ENCODE results near the gene NUDT7. TPM values are rescaled to one million over a fixed set of nuclear protein-coding genes. Genes with fewer than 3 reads are reported as not detected.

The NUDT7 gene
- polyA plus RNA-seq, 3 donors: 4.2 to 6.1 (median 5.0) TPM

DNA sequence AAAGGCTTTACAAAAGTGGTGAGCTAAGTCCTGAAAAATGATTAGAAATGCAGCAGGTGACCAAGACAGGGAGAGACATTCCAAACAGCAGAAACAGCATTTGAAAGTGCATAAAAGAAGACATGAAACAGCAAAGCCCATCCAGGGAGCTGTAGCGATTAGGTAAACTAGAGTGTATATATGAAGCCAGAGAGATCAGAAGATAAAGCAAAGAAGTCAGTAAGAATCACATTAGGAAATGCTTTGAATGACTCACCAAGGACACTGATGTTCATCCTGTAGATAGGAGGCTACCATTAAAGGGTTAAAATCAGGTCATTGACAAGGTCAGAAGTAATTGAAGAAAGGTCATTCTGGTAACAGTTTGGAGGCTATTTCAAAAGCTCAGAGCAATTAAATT, 38.5 kb downstream of the NUDT7 start:
- Histone ChIP-seq H3K4me3 (replicated peaks in 1 of 3; ENCODE audit: low read depth in 2 of 3, low read length in 3 of 3) (no peak overlapping the region), H2AFZ (ENCODE audit: insufficient read depth, low read depth, low read length, poor library complexity, severe bottlenecking) (no peak overlapping the region), H3K9me3 (replicated peaks in 1 of 2; ENCODE audit: control insufficient read depth in 1 of 2, insufficient read depth in 1 of 2, low read length in 2 of 2) (no peaks in the 10 kb centered on the region), H3K4me2 (replicated peaks; ENCODE audit: extremely low read depth, low read length, poor library complexity, severe bottlenecking) (no peak overlapping the region), H3K36me3 (replicated peaks in 1 of 2; ENCODE audit: control insufficient read depth in 1 of 2, insufficient read depth in 2 of 2, low read length in 2 of 2) (no peaks in the 10 kb centered on the region), H3K27me3 (ENCODE audit: control insufficient read depth in 2 of 2, insufficient read depth in 2 of 2, low read length in 2 of 2) (no peaks in the 10 kb centered on the region), H3K27ac (ENCODE audit: low read depth in 1 of 2, low read length in 2 of 2) (no peak overlapping the region), H3K4me1 (ENCODE audit: control insufficient read depth in 1 of 2, insufficient read depth in 2 of 2, low read length in 2 of 2) (no peaks in the 10 kb centered on the region), H3K9ac (ENCODE audit: insufficient read depth, low read length, poor library complexity, severe bottlenecking) (no peak overlapping the region), H3K79me2 (ENCODE audit: insufficient read depth, low read length) (no peaks in the 10 kb centered on the region), H4K20me1 (ENCODE audit: insufficient read depth, low read length) (no peaks in the 10 kb centered on the region)
- Mint-ChIP-seq H3K4me3 (no peak overlapping the region), H3K27ac (no peak overlapping the region), H3K4me1 (no peaks in the 10 kb centered on the region), H3K27me3 (ENCODE audit: low read depth in 3 of 3) (peaks cover 0 to 3% (median 0%) of the 10 kb centered on the region in 3 donors), H3K36me3 (no peaks in the 10 kb centered on the region), H3K9me3 (peaks cover 0 to 6% (median 2%) of the 10 kb centered on the region in 7 donors)
- DNase-seq: no peak
- intact Hi-C loops (cut with micrococcal nuclease): no loop called here
- WGBS (ENCODE audit: insufficient coverage): 83% methylated on average over 1 of the region's 1 CpG
- TF ChIP-seq, protein P1, sequence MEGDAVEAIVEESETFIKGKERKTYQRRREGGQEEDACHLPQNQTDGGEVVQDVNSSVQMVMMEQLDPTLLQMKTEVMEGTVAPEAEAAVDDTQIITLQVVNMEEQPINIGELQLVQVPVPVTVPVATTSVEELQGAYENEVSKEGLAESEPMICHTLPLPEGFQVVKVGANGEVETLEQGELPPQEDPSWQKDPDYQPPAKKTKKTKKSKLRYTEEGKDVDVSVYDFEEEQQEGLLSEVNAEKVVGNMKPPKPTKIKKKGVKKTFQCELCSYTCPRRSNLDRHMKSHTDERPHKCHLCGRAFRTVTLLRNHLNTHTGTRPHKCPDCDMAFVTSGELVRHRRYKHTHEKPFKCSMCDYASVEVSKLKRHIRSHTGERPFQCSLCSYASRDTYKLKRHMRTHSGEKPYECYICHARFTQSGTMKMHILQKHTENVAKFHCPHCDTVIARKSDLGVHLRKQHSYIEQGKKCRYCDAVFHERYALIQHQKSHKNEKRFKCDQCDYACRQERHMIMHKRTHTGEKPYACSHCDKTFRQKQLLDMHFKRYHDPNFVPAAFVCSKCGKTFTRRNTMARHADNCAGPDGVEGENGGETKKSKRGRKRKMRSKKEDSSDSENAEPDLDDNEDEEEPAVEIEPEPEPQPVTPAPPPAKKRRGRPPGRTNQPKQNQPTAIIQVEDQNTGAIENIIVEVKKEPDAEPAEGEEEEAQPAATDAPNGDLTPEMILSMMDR (IDR thresholded peaks at IDR 0.05): no peak

DNA sequence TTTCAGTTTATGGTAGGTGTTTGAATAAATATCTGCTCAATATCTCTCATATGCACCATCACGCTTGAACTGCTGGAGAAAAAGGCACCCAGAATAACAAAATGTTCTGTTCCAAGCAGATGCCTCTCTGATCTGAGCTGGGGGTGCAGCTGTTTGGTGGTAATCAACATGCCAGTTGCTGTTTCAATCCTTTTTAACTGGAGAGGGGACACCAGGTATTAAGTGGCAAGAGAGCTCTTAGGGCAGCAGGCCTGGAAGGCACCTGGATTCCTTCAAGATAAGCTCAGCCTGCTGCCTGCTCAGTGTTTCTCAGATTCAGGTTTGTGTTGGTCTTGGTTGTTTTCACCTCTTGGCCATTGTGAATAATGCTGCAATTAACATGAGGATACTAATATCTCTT, 38.9 kb downstream of the NUDT7 start:
- WGBS (ENCODE audit: insufficient coverage): no CpG with 5 or more reads among the region's 1 CpG
- no peaks in the 10 kb centered on the region for H3K36me3 Mint-ChIP-seq
- Histone ChIP-seq H3K27me3 (ENCODE audit: control insufficient read depth in 2 of 2, insufficient read depth in 2 of 2, low read length in 2 of 2) (no peaks in the 10 kb centered on the region), H3K36me3 (replicated peaks in 1 of 2; ENCODE audit: control insufficient read depth in 1 of 2, insufficient read depth in 2 of 2, low read length in 2 of 2) (no peaks in the 10 kb centered on the region), H2AFZ (ENCODE audit: insufficient read depth, low read depth, low read length, poor library complexity, severe bottlenecking) (no peak overlapping the region), H3K27ac (ENCODE audit: low read depth in 1 of 2, low read length in 2 of 2) (no peak overlapping the region), H3K9me3 (replicated peaks in 1 of 2; ENCODE audit: control insufficient read depth in 1 of 2, insufficient read depth in 1 of 2, low read length in 2 of 2) (no peaks in the 10 kb centered on the region), H3K4me1 (ENCODE audit: control insufficient read depth in 1 of 2, insufficient read depth in 2 of 2, low read length in 2 of 2) (no peaks in the 10 kb centered on the region), H3K9ac (ENCODE audit: insufficient read depth, low read length, poor library complexity, severe bottlenecking) (no peak overlapping the region), H3K4me2 (replicated peaks; ENCODE audit: extremely low read depth, low read length, poor library complexity, severe bottlenecking) (no peak overlapping the region), H3K79me2 (ENCODE audit: insufficient read depth, low read length) (no peaks in the 10 kb centered on the region), H4K20me1 (ENCODE audit: insufficient read depth, low read length) (no peaks in the 10 kb centered on the region), H3K4me3 (replicated peaks in 1 of 3; ENCODE audit: low read depth in 2 of 3, low read length in 3 of 3) (no peak overlapping the region)
- TF ChIP-seq, protein P1 (IDR thresholded peaks at IDR 0.05): no peak
- no peak overlapping the region for H3K4me3 Mint-ChIP-seq
- H3K27ac Mint-ChIP-seq: no peak overlapping the region
- H3K27me3 Mint-ChIP-seq (ENCODE audit: low read depth in 3 of 3): peaks cover 0 to 3% (median 0%) of the 10 kb centered on the region in 3 donors
- no peaks in the 10 kb centered on the region for H3K4me1 Mint-ChIP-seq
- DNase-seq: no peak
- intact Hi-C loops (cut with micrococcal nuclease): no loop called here
- peaks cover 0 to 6% (median 2%) of the 10 kb centered on the region in 7 donors for H3K9me3 Mint-ChIP-seq
